Erythroblast (primary cell): Measurements from ENCODE around the gene ZMYM4.
"Not testable (repeated sequence)": the region's sequence is repeated elsewhere in the genome, so short reads cannot be mapped to it uniquely, and the experiment has no call there.

Experiments used
- DNase-seq, 2 experiments: peaks; one replicate each; lab custom pipeline; 2025; lab: John Stamatoyannopoulos, UW
- GATA1 ChIP-seq: IDR thresholded peaks from 2 replicates; pipeline ENCODE4 v1.6.1; 2011; ENCODE audit warnings: low read depth, mild to moderate bottlenecking, control low read depth, low read length, moderate library complexity
- POLR2A ChIP-seq: IDR thresholded peaks from 2 replicates; pipeline ENCODE4 v1.6.1; 2011; ENCODE audit warnings: mild to moderate bottlenecking, low read length

ZMYM4 gene

DNA sequence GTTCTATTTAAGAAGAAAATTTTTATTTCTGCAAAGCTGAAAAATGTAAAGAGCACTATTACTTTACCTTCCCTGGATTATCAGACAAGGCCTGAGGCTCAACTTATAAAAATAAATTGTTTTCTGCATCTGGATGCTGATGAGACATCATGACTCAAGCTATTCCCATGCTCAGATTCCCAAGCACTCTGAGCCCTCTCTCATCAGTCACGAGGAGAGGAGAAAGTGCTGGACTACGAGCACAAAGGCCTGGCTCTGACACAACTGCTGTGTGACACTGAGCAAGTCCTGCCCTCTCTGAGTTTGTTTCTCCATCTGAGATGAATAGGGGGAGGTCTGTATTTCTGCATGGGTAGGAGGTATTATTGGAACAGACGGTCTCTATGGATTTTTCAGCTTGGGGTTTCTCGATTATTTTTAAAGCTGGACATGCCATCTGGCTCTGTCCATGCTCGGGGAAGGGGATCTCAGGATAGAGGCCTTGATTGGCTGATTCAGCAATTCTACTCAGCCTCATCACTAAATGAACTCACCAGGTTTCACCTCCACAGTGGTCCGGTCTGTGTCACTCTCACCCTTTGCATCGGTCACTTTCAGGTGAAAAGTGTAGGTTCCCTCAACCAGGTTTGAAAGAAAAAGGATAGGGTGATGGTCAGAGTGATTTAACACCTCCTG, 181.0 kb downstream of the ZMYM4 start:
- TF ChIP-seq GATA1 (no peak), POLR2A (no peak)
- DNase-seq = no peak

DNA sequence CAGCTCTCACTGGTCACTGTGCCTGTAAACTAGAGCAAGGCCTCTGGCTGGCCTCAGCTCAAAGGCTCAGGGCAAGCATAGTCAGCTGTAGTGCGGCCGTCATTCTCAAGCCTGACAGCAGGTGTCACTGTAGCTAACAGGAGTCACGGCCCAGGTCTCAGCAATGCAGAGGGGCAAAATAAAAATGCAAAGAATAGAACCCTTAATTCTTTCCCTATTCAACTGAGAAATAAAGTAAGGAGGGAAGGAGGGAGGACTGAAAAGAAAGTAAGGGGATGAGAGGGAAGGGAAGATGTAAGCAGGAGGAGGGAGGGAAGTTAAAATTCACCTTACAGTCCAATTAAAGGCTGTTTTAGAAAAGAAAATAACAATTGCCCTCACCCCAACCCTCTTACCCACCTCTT, 182.6 kb downstream of the ZMYM4 start:
- TF ChIP-seq GATA1 = no peak
- TF ChIP-seq POLR2A = no peak

DNA sequence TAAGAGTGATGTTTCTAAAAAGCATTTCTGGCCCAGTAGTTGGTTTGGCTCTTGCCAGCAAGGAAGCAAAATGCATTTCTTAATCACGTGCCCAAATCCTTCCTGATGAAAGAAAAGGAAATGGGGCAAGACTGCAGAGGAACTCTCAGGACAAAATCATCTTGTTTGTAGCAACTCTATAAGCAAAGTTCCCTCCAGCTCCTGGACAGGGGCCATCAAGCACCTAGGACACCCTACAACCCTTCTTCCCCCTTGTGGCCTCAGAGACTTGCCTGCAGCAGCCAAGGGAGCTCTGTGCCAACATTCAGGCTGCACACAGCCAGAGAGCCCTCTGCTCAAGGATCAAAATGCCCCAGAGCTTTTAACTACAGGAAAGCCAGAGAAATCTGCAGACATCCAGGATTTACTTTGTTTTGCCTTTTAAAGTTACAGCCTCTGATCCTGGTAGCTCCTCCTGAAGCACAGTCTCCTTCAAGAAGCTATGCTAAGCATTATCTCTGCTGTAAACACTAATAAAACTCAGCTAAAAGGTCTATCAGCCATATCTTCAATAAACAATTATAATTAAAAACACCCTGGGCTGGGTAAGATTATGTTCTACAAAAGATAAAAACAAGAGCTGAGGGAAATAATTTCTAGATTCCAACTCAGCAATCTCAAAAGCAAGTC, 183.7 kb downstream of the ZMYM4 start:
- TF ChIP-seq POLR2A (no peak), GATA1 (no peak)
- DNase-seq = peak; percentile 70 to 76

More for the DNA sequence above, 182.6 kb downstream of the ZMYM4 start:
- DNase-seq = peak; percentile 82 to 88

DNA sequence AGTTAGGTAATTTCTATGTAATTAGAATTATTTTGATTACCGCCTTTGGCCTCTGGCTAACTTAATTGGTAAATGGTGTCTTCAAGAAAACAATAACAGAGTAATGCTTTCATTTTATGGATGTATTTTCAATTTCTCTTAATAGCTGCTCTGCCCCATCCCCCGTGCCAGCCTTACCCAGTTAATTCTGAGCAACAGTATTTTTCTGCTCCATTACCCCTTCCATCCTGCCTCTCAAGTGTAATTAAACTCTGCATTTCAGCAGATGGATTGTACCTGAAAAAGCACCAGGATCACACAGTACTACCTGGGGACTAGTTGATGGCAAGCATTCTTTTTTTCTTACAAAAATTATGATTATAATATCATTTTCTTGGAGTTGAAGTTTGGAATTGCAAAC, 184.5 kb downstream of the ZMYM4 start:
- no peak for TF ChIP-seq POLR2A
- no peak for TF ChIP-seq GATA1
- no peak for DNase-seq

DNA sequence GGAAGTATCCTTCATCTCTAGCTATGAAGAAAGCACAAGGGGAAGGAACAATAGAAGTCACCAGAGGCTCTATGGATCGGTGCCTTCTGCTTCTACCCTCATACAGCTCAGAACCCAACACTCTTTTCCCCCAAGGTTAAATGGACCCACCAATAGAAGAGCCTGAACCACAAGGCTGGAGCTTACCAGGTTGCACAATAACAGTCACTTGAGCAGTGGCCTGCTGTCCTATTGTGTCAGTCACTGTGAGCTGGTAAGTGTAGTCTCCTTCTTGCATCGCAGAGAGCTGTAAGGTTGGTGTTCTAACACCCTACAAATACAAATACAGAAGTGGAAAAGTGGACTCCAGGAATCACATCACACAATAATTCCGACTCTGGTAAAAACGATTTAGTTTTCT, 185.7 kb downstream of the ZMYM4 start:
- DNase-seq = no peak

DNA sequence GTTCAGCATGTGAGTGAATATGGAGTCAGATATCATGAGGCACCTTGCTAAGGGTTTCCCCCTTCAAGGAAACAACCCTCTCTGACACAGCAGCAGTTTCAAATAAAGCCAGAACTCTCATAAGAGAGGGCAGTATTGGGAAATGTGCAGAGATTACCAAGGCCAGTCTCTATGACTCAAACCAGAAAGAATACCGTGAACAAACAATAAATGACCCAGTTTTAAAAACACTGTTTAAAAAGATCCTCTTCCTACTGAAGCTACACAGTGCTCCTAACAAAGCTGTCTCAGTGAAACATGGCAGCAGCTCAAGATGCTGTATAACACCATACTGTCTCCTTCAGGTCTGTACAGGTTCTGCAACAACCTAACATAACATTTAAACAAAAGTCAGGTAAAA, 186.1 kb downstream of the ZMYM4 start:
- TF ChIP-seq POLR2A (no peak), GATA1 (no peak)
- DNase-seq = no peak

More for the DNA sequence above, 185.7 kb downstream of the ZMYM4 start:
- no peak for TF ChIP-seq GATA1

DNA sequence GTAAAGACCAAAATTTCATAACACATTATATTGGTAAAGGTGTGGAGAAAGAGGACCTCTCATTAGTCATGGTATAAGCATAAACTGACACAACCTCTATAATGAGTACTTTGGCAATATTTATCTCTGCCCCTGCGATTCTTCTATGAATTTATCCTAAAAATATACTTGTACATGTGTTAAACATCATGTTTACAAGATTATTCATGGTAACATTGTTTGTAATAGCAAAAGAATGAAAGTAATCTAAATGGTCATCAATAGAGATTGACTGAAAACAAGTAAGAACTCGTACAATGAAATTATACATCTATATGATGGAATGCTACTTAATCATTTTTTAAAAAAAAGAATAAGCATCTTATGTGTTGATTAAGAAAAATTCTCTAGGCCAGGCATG, 192.3 kb downstream of the ZMYM4 start:
- TF ChIP-seq GATA1 (no peak), POLR2A (no peak)
- no peak for DNase-seq

DNA sequence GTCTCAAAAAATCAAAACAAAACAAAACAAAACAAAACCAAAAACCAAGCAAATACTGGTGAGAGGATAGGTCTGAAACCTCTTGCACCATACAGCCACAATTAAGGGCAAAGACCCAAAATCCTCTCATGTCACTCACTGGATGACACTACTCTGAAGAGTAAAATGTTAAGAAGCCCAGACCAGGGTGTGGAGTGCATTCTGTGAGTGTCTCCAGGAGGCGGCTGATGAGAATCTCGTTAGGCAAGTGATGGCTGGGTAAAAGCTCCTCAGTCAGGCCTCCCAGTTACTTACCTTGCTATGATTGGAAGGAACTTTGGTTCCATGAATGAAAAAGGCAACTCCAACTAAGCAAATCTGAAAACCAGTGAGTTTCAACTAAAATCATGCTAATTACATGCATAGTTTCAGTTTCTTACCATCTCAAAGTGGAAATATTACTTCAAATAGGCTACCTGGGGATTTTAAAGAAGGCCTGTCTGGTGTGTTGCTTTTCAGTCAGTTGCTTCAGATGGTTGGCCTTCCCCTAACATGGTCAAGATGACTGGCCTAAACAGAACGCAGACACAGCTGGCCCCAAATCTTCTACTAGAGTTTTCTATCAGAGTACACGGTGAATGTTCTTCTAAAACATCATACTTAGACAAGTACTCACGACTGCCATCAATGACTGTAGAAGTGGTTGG, 193.6 kb downstream of the ZMYM4 start:
- TF ChIP-seq GATA1 (no peak), POLR2A (no peak)
- DNase-seq = no peak

DNA sequence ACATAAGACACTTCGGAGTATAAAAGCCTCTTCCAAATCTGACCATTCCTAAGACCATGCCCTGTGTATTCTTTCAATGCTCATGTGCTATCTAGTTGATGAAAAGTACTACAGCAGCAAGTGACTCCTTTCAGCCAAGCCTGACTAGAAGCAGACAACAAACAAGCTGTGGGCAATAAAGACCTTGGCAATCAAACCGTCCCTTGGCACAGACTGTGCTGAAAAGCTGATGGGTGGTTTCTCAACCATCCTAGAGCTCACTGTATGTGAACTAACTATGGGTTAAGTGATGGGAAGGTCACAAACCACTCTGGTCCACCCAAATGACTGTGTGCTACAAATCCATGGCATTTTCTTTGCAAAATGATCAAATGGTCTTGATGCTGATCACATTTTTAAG, 194.7 kb downstream of the ZMYM4 start:
- TF ChIP-seq GATA1 = no peak
- TF ChIP-seq POLR2A = no peak
- no peak for DNase-seq

DNA sequence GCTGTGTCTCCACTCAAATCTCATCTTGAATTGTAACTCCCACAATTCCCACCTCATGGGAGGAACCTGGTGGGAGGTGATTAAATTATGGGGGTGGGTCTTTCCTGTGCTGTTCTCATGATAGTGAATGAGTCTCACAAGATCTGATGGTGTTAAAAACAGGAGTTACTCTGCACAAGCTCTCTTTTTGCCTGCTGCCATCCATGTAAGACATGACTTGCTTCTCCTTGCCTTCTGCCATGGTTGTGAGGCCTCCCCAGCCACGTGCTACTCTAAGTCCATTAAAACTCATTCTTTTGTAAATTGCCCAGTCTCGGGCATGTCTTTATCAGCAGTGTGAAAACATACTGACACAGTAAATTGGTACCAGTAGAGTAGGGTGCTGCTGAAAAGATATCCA, 195.2 kb downstream of the ZMYM4 start:
- DNase-seq = not testable (repeated sequence)

DNA sequence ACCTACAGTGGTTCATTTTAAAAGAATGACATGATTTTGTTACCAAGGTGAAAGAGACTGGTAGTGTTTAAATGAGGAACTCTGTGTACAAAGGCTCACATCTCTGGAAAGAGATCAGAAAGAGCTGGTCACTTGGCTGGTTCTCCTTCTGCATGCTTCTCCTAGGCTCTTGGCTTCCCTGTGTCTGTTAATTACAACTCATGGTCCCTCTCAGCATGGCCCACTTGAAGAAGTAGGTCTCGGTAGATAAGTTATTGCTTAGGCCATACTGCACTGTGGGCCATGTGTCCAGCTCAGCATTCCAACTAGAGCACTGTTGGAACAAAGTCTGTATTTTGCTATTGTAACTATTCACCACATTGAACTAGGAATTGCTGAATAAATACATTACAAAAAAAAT, 197.6 kb downstream of the ZMYM4 start:
- TF ChIP-seq GATA1 (no peak), POLR2A (no peak)
- no peak for DNase-seq

DNA sequence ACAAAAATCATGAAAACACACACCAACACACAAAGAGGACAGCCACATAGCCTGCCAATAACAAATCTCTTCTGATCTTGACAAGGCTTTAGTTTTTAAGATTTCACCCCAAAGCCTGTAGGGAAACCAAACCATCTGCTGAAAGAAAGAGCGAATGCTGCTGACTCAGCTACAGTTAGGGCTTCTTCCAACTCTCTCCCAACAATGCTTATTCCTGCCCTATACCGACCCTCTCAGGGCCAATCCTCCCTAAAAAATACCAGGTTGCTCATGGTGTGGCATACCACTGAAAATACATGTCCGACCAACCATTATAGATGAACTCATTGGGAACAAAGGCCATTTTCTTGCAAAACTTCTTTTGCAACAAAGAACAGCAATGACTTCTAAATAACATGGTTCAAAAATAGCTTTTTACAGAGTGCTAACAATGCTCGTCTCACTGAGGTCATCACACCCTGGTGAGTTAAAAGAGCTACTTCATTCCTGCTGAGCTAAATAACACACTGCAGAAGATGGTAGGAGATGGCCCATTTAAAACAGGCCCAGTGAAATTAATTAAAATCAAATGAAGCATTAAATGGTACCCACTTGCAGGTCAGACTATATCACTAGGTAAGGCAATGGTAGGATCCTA, 202.6 kb downstream of the ZMYM4 start:
- TF ChIP-seq POLR2A (no peak), GATA1 (no peak)
- no peak for DNase-seq
